NCI-H2196 (cell line): ENCODE measurements around the gene HTR3B.
"Not testable (repeated sequence)": the region's sequence is repeated elsewhere in the genome, so short reads cannot be mapped to it uniquely, and the experiment has no call there.

Source experiments
- DNase-seq: peaks from one replicate; lab custom pipeline; 2025; ENCODE audit not compliant: unreplicated experiment; lab: John Stamatoyannopoulos, UW

The HTR3B gene

DNA sequence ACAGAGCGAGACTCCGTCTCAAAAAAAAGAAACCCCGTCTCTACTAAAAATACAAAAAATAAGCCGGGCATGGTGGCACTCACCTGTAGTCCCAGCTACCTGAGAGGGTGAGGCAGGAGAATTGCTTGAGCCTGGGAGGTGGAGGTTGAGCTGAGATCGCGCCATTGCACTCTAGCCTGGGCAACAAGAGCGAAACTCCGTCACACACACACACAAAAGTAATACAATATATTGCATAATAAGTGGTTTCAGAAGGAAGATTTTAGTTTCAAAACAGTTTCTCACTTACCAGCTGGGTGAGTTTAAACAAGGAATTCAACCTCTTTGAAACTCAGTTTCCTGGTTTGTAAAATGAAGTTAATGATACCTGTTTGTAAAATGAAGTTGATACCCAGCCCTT, 37.7 kb downstream of the HTR3B start:
- DNase-seq = no peak

- DNase-seq = not testable (repeated sequence)
Observed at GRCh38 chr11:113946162-113946561, 41.6 kb downstream of the HTR3B start.

- DNase-seq = no peak
Observed at GRCh38 chr11:113947994-113948393, 43.4 kb downstream of the HTR3B start.

GRCh38 chr11:113949891-113950290, 45.3 kb downstream of the HTR3B start:
- no peak for DNase-seq

DNA sequence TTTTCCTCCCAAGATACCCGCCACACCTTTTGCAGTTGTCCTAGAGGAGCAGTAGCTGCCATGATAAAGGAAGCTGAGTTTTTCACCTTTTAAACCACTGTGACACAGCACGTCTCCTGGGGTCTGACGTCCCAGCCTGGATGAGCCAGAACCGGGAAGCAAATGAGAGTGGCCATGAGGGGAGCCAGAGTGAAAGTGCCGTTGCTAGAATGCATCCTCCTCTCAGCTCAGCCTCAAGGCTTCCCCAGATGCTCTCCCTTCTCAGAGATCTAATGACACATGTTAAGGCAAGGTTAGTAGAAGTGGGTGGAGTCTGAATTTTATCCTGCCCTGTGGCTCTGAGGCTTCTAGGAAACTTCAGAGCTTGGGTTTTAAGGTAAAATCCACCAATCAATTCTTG, 46.9 kb downstream of the HTR3B start:
- no peak for DNase-seq

- DNase-seq = no peak
Observed at GRCh38 chr11:113952070-113952469, 47.5 kb downstream of the HTR3B start.

DNA sequence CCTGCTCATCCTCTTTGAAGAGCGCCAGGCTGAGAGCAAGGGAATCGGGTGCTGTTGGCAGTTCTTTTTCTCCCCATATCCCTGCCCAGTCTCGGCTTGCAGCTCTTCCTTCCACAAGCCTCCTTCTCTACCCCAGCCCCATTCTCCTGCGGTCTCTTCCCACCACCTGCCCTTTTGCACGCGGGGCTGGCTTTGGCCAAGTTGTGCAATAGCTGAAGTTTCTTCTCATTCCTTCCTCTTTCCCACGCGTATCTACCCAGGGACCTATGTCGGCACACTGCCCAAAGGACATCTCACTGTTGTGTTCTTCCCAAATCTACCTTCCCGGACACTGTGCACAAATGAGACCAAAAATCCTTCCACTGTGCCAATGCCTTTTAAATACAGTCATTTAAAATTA, 48.0 kb downstream of the HTR3B start:
- DNase-seq = no peak

DNA sequence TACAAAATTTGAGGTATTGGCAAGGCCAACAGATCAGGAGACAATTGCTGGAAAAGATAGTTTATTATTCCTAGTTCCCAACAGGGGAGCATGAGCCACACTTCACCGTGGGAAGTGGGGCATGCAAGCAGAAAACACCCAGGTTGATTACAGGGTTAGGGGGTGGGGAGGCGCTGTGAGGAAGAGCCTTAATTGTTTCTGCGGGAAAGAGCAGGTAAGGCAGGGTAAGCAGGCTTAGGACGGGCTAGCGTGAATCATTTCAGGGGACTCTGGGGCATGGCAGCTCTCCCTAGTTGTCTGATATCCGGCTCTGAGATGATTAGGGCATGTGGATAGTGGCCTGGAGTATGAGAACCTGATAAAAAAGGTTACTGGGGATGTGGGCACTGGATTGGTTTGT, 49.6 kb downstream of the HTR3B start:
- no peak for DNase-seq

DNA sequence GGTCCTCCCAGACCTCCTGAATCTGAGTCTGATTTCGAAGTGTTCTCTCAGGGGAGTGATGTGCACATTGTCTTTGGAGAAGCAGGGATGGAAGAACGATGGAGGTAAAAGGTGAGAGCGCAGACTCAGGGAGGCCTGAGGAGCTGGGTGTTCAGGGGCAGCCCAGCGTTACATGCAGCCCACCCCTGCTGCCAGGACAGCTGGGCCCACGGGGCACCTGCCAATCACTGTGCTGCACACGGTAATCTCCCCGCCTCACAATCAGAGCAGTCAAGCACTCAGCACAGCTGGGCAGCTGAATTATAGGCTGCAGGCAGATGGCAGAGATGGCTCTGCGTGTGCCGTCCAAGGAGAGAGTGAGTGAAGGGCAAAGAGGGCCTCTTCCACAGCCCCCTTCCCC, 52.4 kb downstream of the HTR3B start:
- no peak for DNase-seq

DNA sequence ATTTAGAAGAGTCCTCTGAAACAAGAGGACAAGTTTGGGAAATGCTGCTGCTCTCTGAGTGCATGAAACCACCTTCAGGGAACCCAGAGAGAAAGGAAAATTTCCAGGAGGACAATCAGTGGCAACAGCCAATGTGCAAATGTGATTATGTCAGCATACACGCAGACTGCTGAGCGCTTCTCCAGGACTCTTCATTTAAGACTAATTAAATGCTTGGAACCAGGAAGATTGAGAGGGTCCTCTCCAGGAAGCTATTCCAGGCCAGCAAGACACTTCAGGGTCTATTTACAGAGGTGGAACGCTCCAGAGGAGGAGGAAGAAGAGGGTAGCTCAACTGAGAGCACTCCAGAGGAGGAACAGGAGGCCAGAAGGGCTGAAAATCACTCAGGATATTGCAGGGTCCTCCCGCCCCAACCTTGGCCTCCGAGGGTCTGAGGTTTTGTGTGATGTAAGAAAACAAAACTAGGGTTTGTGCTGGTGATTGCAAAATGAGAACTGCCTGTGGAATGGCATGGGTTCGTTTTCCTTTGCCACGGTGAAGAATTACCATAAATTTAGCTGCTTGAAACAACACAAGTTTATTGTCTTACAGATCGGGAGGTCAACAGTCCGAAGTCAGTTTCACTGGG, 56.2 kb downstream of the HTR3B start:
- no peak for DNase-seq

DNA sequence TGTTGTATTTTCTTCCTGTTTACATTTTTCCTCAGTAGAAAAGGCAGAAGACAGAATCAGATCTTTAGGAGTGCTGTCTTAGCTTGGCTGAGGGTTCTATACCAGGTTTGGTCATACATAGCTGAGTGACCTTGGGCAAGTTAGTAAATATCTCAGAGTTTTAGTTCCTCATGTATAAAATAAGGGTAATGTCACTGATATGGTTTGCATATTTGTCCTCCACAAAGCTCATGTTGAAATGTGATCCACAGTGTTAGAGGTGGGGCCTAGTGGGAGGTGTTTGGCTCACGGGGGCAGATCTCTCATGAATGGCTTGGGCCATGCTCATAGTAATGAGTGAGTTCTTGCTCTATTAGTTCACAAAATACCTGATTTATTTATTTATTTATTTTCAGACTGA, 62.8 kb downstream of the HTR3B start:
- DNase-seq = no peak

DNA sequence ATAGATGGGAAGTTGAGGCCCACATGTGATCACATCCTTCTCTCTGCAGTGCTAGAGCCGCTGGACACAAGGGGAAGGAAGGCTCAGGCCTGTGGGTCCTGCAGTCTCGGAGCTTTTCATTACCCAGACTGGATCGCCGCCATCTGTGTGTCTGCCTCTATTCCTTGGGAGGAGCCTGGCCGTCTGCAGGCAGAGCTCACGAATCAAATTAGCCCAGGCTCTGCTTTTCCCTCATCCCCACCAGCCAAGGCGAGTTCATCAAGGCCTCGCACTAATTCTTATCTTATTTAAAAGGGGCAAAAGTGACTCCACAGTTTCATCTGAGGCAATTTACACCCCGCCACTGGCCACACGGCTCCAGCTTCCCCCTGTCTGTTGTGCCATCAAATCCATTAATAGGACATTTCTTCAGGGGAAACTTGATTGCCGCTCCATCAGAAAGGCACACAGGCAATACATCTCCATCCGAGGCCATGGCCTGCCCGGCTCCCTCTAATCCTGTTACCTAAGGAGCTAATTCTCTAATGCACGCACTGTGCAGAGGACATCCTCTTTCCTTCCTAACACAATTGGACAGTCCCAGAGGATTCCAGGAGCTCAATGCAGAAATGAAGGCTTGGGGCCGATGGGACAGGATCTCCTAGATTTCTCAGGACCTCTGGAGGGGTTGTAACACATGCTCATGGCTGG, 67.1 kb downstream of the HTR3B start:
- DNase-seq = no peak

- peak; percentile 92 for DNase-seq
Observed at GRCh38 chr11:113974741-113975470, 70.3 kb downstream of the HTR3B start, which contains the start of gene HTR3A. Gene HTR3A (plus strand): TSS chr11:113975108. CDS start chr11:113975326, 218 bp downstream.

DNA sequence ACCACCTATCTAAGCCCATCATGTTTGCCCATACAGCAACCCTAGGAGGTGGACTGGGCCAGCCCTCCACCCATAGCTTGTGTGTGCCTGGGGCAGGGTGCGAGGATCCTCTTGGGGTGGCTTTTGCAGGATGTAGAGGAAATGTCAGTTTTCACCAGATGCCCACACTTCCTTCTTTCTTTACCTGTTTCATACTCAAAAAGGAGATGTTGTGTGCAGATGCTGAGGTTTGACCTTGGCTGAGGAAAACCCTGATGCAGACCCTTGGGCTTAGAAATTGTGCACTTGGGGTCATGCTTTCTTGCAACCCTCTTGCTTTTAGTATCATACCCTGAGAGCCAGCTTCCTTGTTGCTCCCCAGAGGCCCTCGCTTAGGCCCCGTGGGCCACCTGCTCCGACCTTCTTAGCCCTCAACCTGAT, 72.5 kb downstream of the HTR3B start:
- no peak for DNase-seq

GRCh38 chr11:113977701-113978100, 73.1 kb downstream of the HTR3B start:
- no peak for DNase-seq

DNA sequence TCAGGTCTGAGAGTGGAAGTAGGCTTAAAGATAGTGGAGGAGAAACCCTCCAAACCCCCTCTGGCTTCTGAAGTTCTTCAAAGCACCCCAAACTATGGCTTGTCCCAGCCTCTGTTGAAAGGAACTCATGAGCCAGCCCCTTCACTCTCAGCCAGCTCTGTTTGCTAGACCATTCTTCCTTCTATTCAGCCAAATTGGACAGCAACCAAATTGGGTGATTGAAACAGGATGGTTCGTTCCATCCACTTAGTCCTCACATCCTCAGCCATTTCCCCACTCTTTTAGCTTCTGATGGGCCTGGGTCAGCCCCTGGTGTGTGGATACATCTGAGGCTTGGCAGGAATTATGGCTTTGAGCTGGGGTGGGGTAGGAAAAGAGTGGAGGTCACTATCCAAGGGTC, 74.8 kb downstream of the HTR3B start:
- no peak for DNase-seq

GRCh38 chr11:113980785-113981184, 76.2 kb downstream of the HTR3B start:
- no peak for DNase-seq

GRCh38 chr11:113982306-113982705, 77.7 kb downstream of the HTR3B start:
- no peak for DNase-seq

DNA sequence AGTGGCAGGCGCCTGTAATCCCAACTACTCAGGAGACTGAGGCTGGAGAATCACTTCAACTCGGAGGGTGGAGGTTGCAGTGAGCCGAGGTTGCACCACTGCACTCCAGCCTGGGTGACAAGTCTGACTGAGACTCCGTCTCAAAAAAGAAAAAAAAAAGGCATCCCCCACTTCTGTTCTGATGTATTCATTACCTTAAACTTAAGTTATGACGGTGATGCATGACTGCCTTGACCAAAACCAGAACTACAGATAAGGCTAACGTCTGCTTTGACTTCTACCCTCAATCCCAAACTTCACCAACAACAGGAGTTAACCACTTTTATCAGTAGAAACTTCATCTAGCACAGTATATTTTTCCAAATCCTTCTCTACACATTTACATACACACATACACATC, 80.2 kb downstream of the HTR3B start:
- DNase-seq = no peak

GRCh38 chr11:113985906-113986305, 81.3 kb downstream of the HTR3B start:
- no peak for DNase-seq

GRCh38 chr11:113986351-113987140, 82.0 kb downstream of the HTR3B start:
- no peak for DNase-seq
